Neural progenitor cell (in vitro differentiated cells): ENCODE data around the gene MAP4K1.

Source experiments
- CTCF ChIP-seq: fragments of 200-600 bp; sonication (generic); IDR thresholded peaks from 2 replicates; pipeline ENCODE4 v1.5.1; 2017; ENCODE audit warnings: antibody characterized with exemption, mild to moderate bottlenecking
- EZH2 ChIP-seq: fragments of 200-600 bp; sonication (generic); IDR thresholded peaks from 2 replicates; pipeline ENCODE4 v1.6.1; 2017; ENCODE audit warnings: antibody characterized with exemption, mild to moderate bottlenecking, moderate library complexity

GRCh38 chr19:38554676-38555141, 63.0 kb downstream of the MAP4K1 start:
- TF ChIP-seq EZH2: no peak
- TF ChIP-seq CTCF: no peak
